Testis (tissue), 3 donors: ENCODE data around the gene DHCR24. TPM values are rescaled to one million over a fixed set of nuclear protein-coding genes. Genes with fewer than 3 reads are reported as not detected.

ENCODE experiments used
- DNase-seq: peaks from one replicate; pipeline ENCODE4 v3.0.0-alpha.2; 2019
- H3K27ac ChIP-seq, 2 donors: fragments of 200-600 bp; sonication (generic); one replicate each; pipeline ENCODE4 v1.5.1; 2019
- H3K27me3 ChIP-seq: fragments of 200-600 bp; sonication (generic); one replicate; pipeline ENCODE4 v1.5.1; 2019
- H3K36me3 ChIP-seq: fragments of 200-600 bp; sonication (generic); one replicate; pipeline ENCODE4 v1.5.1; 2017; ENCODE audit warnings: low read depth; ENCODE audit errors: missing control alignments
- H3K4me1 ChIP-seq: fragments of 200-600 bp; sonication (generic); one replicate; pipeline ENCODE4 v1.5.1; 2019
- H3K4me3 ChIP-seq, 2 donors: fragments of 200-600 bp; sonication (generic); one replicate each; pipeline ENCODE4 v1.5.1; 2017 to 2019
- H3K9me3 ChIP-seq: fragments of 200-600 bp; sonication (generic); one replicate; pipeline ENCODE4 v1.5.1; 2017
- CTCF ChIP-seq, 3 experiments: fragments of 450-650 bp in 2 of 3; fragments of 200-600 bp in 1 of 3; sonication (generic) in 1 of 3; IDR thresholded peaks; one replicate each; pipeline ENCODE4 v1.5.1; 2016 to 2019; ENCODE audit warnings: antibody characterized with exemption in 3 of 3, mild to moderate bottlenecking in 2 of 3, moderate library complexity in 1 of 3
- POLR2A ChIP-seq: fragments of 450-650 bp; IDR thresholded peaks from one replicate; pipeline ENCODE4 v1.6.1; 2017; ENCODE audit warnings: antibody characterized with exemption, mild to moderate bottlenecking, moderate library complexity
- WGBS, 2 donors: methylation state at CpG; one replicate each; pipeline ENCODE4 v1.1.5; 2018; 5-methylcytosine and 5-hydroxymethylcytosine counted together
- intact Hi-C: fragments of 100-400 bp; cut with DNase I; formaldehyde crosslinking; loops from one replicate; pipeline ENCODE4 v1.15.1; 2023; ENCODE audit warnings: low total_unique reads
- polyA plus RNA-seq: library from polyadenylated mRNA; stranded (reverse); fragments of 350-450 nt; fragmentation: Illumina TruSeq; extraction: RNeasy Lipid Tissue Mini Kit (QIAGEN cat#74804); gene quantifications from one replicate; pipeline ENCODE4 v1.2.3, GENCODE V29; 2014; ENCODE audit warnings: low read depth, low replicate concordance; ENCODE audit not compliant: insufficient read depth
- total RNA-seq, 2 donors: library from RNA; depleted of rRNA; stranded (reverse); fragments of >200 nt; gene quantifications; one replicate each; pipeline ENCODE4 v1.2.3, GENCODE V29; 2016

The DHCR24 gene
- total and polyA plus RNA-seq, 3 donors from 2014 or later = 48.5 to 127 (median 75.7) TPM

GRCh38 chr1:54842206-54842915 is 44.6 kb downstream of the DHCR24 start:
- WGBS, 2 donors = 89 to 91% methylated on average over 10 of the region's 10 CpGs
- no peaks in the 10 kb centered on the region for H3K36me3 ChIP-seq
- intact Hi-C loops = no loop called here

GRCh38 chr1:54839824-54840223 is 47.2 kb downstream of the DHCR24 start:
- no peak for DNase-seq
- 38 to 91% methylated on average over 1 to 2 of the region's 2 CpGs for WGBS, 2 donors
- Histone ChIP-seq H3K4me1 (no peaks in the 10 kb centered on the region), H3K27ac (no peak overlapping the region), H3K9me3 (no peaks in the 10 kb centered on the region), H3K36me3 (no peaks in the 10 kb centered on the region), H3K4me3 (no peak overlapping the region), H3K27me3 (no peaks in the 10 kb centered on the region)
- TF ChIP-seq CTCF (IDR thresholded peaks at IDR 0.05) (no peak), POLR2A (no peak)
- intact Hi-C loops = no loop called here

More at GRCh38 chr1:54842206-54842915, 44.6 kb downstream of the DHCR24 start:
- H3K4me3 ChIP-seq = no peak overlapping the region
- H3K4me1 ChIP-seq = no peaks in the 10 kb centered on the region
- no peaks in the 10 kb centered on the region for H3K9me3 ChIP-seq
- no peaks in the 10 kb centered on the region for H3K27me3 ChIP-seq
- no peak for DNase-seq
- no peak for TF ChIP-seq POLR2A
- TF ChIP-seq CTCF (IDR thresholded peaks at IDR 0.05) = no peak
- H3K27ac ChIP-seq = no peak overlapping the region

GRCh38 chr1:54838565-54839180 is 48.3 kb downstream of the DHCR24 start:
- intact Hi-C loops = no loop called here
- no peaks in the 10 kb centered on the region for H3K9me3 ChIP-seq
- WGBS, 2 donors = 80 to 89% methylated on average over 3 to 5 of the region's 5 CpGs
- no peak for TF ChIP-seq CTCF (IDR thresholded peaks at IDR 0.05)
- TF ChIP-seq POLR2A = no peak
- no peak overlapping the region for H3K27ac ChIP-seq
- no peaks in the 10 kb centered on the region for H3K27me3 ChIP-seq
- H3K4me3 ChIP-seq = no peak overlapping the region
- DNase-seq = no peak
- H3K4me1 ChIP-seq = no peaks in the 10 kb centered on the region
- no peaks in the 10 kb centered on the region for H3K36me3 ChIP-seq

- Histone ChIP-seq H3K27me3 (no peaks in the 10 kb centered on the region), H3K36me3 (no peaks in the 10 kb centered on the region), H3K4me3 (no peak overlapping the region), H3K9me3 (no peaks in the 10 kb centered on the region), H3K4me1 (no peaks in the 10 kb centered on the region), H3K27ac (no peak overlapping the region)
- 74 to 84% methylated on average over 5 to 6 of the region's 6 CpGs for WGBS, 2 donors
- intact Hi-C loops = no loop called here
- TF ChIP-seq POLR2A = no peak
- TF ChIP-seq CTCF (IDR thresholded peaks at IDR 0.05) = no peak
- DNase-seq = no peak
Measured at GRCh38 chr1:54837002-54837853, 49.8 kb downstream of the DHCR24 start.
